Endothelial cell of umbilical vein (primary cell): ENCODE results near the gene NUP153. TPM values are rescaled to one million over a fixed set of nuclear protein-coding genes. Genes with fewer than 3 reads are reported as not detected.

Experiments used
- BruUV-seq: library from RNA; stranded (reverse); fragments of 400-500 nt; replicated peaks from 2 replicates; lab custom pipeline; 2021; lab: Mats Ljungman, UMichigan
- CTCF ChIA-PET: fragments of 300-600, 350-600 bp; sonication (Branson Sonifier 250); formaldehyde crosslinking; loops from one replicate; lab custom pipeline; 2021; ENCODE audit warnings: antibody characterized with exemption, inconsistent platforms; lab: Charles Lee
- POLR2A ChIA-PET: fragments of 300-600, 350-600 bp; sonication (Branson Sonifier 250); formaldehyde crosslinking; loops from one replicate; lab custom pipeline; 2021; ENCODE audit warnings: antibody characterized with exemption, inconsistent platforms; lab: Charles Lee
- DNase-seq: peaks from one replicate; pipeline ENCODE4 v3.0.0-alpha.2; 2011; ENCODE audit warnings: low read depth, low spot score
- FAIRE-seq: peaks from 2 replicates; lab custom pipeline; 2011; peaks lifted over from hg19 to GRCh38; lab: Jason Lieb, UNC
- H2AFZ ChIP-seq: 2 replicates; pipeline ENCODE4 v1.6.0; 2012; ENCODE audit warnings: low read depth, low read length, control low read depth, inconsistent platforms
- H3K27ac ChIP-seq: 2 replicates; pipeline ENCODE4 v1.5.1; 2011; ENCODE audit warnings: low read depth, mild to moderate bottlenecking, control low read depth, low read length, moderate library complexity; ENCODE audit not compliant: insufficient read depth
- H3K27me3 ChIP-seq, 2 experiments: 2 replicates each; pipeline versions ENCODE4 v1.6.0 to v1.6.1; 2011; ENCODE audit warnings: low read length in 2 of 2, mixed read lengths in 1 of 2; ENCODE audit not compliant: control insufficient read depth in 2 of 2, insufficient read depth in 2 of 2
- H3K36me3 ChIP-seq, 2 experiments: 2 replicates in 1 of 2; 3 replicates in 1 of 2; pipeline ENCODE4 v1.5.1; 2011; ENCODE audit warnings: low read length in 2 of 2, mild to moderate bottlenecking in 1 of 2, moderate library complexity in 1 of 2; ENCODE audit not compliant: control insufficient read depth in 2 of 2, insufficient read depth in 2 of 2; ENCODE audit errors: extremely low read depth in 1 of 2
- H3K4me1 ChIP-seq: 3 replicates; pipeline ENCODE4 v1.5.1; 2011; ENCODE audit warnings: mild to moderate bottlenecking, low read length; ENCODE audit not compliant: control insufficient read depth, insufficient read depth; ENCODE audit errors: extremely low read depth
- H3K4me2 ChIP-seq: 2 replicates; pipeline ENCODE4 v1.6.1; 2011; ENCODE audit warnings: low read length, control low read depth, mixed read lengths; ENCODE audit not compliant: insufficient read depth
- H3K4me3 ChIP-seq, 3 experiments: fragments of 200-600 bp in 1 of 3; sonication (generic), shearing (Covaris generic) in 1 of 3; replicated peaks in 1 of 3; 2 replicates each; pipeline ENCODE4 v1.5.1; 2011 to 2016; ENCODE audit warnings: control low read depth in 3 of 3, low read length in 3 of 3, mild to moderate bottlenecking in 2 of 3, inconsistent platforms in 1 of 3, low read depth in 1 of 3, moderate library complexity in 1 of 3; ENCODE audit not compliant: insufficient read depth in 1 of 3
- H3K79me2 ChIP-seq: 2 replicates; pipeline ENCODE4 v1.6.0; 2012; ENCODE audit warnings: low read length, inconsistent platforms; ENCODE audit not compliant: control insufficient read depth, insufficient read depth
- H3K9ac ChIP-seq: replicated peaks from 2 replicates; pipeline ENCODE3; 2011; ENCODE audit warnings: low read length, control low read depth; ENCODE audit not compliant: insufficient read depth; ENCODE audit errors: extremely low read depth
- H3K9me1 ChIP-seq: replicated peaks from 3 replicates; pipeline ENCODE4 v1.6.0; 2011; ENCODE audit warnings: mild to moderate bottlenecking, low read length; ENCODE audit not compliant: control insufficient read depth, insufficient read depth; ENCODE audit errors: extremely low read depth
- H3K9me3 ChIP-seq: replicated peaks from 2 replicates; pipeline ENCODE4 v1.5.1; 2012; ENCODE audit warnings: low read length, inconsistent platforms; ENCODE audit not compliant: control insufficient read depth, insufficient read depth
- H4K20me1 ChIP-seq: replicated peaks from 2 replicates; pipeline ENCODE3; 2011; ENCODE audit warnings: mild to moderate bottlenecking, low read length; ENCODE audit not compliant: control insufficient read depth, insufficient read depth; ENCODE audit errors: extremely low read depth
- EZH2 ChIP-seq: IDR thresholded peaks from 2 replicates; pipeline ENCODE4 v1.6.1; 2012; ENCODE audit warnings: borderline replicate concordance, low read depth, mild to moderate bottlenecking, moderate library complexity, low read length, inconsistent platforms; ENCODE audit not compliant: severe bottlenecking
- FOS ChIP-seq: IDR thresholded peaks from 2 replicates; pipeline ENCODE4 v1.6.1; 2011; ENCODE audit warnings: mild to moderate bottlenecking, low read length, moderate library complexity, borderline replicate concordance; ENCODE audit not compliant: insufficient read depth
- GATA2 ChIP-seq: IDR thresholded peaks from 2 replicates; pipeline ENCODE4 v1.7.0; 2011; ENCODE audit warnings: low read depth, mild to moderate bottlenecking, moderate library complexity, mixed read lengths, low read length; ENCODE audit not compliant: insufficient read length, insufficient read depth
- MYC ChIP-seq: IDR thresholded peaks from one replicate; pipeline ENCODE4 v1.6.1; 2011; ENCODE audit warnings: mild to moderate bottlenecking, low read depth, low read length
- POLR2A ChIP-seq: IDR thresholded peaks from 2 replicates; pipeline ENCODE4 v1.6.1; 2012; ENCODE audit warnings: low read depth, mild to moderate bottlenecking, control low read depth, low read length
- POLR2AphosphoS5 ChIP-seq: IDR thresholded peaks from 2 replicates; pipeline ENCODE4 v1.6.1; 2012; ENCODE audit warnings: low read depth, mild to moderate bottlenecking, control low read depth, low read length, moderate library complexity; ENCODE audit not compliant: insufficient read depth
- dilution Hi-C: fragments of 300-500 bp; cut with MboI; formaldehyde crosslinking; loops from one replicate; pipeline ENCODE4 v1.15.0; 2019; ENCODE audit warnings: low sequenced_read_pairs; ENCODE audit not compliant: extremely low pct_ligation_motif_present
- intact Hi-C: fragments of 100-400 bp; cut with micrococcal nuclease; formaldehyde crosslinking; loops from one replicate; pipeline ENCODE4 v1.10.0; 2022
- polyA plus RNA-seq, 4 experiments: library from polyadenylated mRNA; depleted of rRNA in 3 of 4; stranded (reverse) in 3 of 4; unstranded in 1 of 4; fragments of >200 nt; gene quantifications; 2 replicates each; pipeline versions ENCODE4 v1.2.1 to v1.2.3, GENCODE V29; 2011 to 2012; ENCODE audit warnings: missing spikeins in 1 of 4
- total RNA-seq: library from RNA; stranded (reverse); gene quantifications from 2 replicates; pipeline ENCODE4 v1.2.3, GENCODE V29; 2021
- TF ChIP-seq, protein P1 (sequence below), 2 donors: IDR thresholded peaks; 1 replicate in 1 of 2; 2 replicates in 1 of 2; pipeline ENCODE4 v1.5.1; 2011; ENCODE audit warnings: low read length in 2 of 2, mild to moderate bottlenecking in 2 of 2, moderate library complexity in 2 of 2, control low read depth in 1 of 2, inconsistent platforms in 1 of 2, low read depth in 1 of 2; ENCODE audit not compliant: insufficient read depth in 1 of 2; ENCODE audit errors: extremely low read depth in 1 of 2
- TF ChIP-seq, protein P2 (sequence below): IDR thresholded peaks from 2 replicates; pipeline ENCODE4 v1.6.1; 2011; ENCODE audit not compliant: insufficient read depth, insufficient read length

The NUP153 gene
- total and polyA plus RNA-seq, 2 donors (not counting 3 experiments of a cell fraction or from before 2014, with no cell fraction given), result 22.0 to 51.0 TPM

DNA sequence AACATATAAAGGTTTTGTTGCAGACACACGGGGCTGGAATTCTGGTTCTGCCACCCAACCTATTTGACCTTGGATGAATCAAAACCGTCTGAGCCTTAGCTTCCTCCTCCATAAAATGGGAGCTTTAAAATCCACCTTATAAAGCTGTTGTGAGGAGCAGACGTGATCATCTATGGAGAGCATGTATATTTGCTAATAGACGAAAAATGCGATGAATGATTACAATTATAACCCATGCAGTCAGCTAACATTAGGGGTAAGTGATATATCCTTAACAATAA lies 586 bp upstream of the NUP153 start:
- ChIA-PET POLR2A (interaction anchor here (1.1 kb wide), 1 partner anchor 107 kb away, joined by 4 read pairs; the partner anchor contains the start of gene FAM8A1), CTCF (interaction anchor here (0.6 to 2.5 kb wide), 5 partner anchors 8 to 456 kb away, joined by 3 to 8 read pairs (median 3); no protein-coding TSS in a partner anchor)
- DNase-seq (no peak), FAIRE-seq (no peak)
- TF ChIP-seq EZH2 (no peak), GATA2 (no peak), POLR2AphosphoS5 (no peak), POLR2A (no peak), MYC (no peak), FOS (no peak)
- TF ChIP-seq, protein P1, sequence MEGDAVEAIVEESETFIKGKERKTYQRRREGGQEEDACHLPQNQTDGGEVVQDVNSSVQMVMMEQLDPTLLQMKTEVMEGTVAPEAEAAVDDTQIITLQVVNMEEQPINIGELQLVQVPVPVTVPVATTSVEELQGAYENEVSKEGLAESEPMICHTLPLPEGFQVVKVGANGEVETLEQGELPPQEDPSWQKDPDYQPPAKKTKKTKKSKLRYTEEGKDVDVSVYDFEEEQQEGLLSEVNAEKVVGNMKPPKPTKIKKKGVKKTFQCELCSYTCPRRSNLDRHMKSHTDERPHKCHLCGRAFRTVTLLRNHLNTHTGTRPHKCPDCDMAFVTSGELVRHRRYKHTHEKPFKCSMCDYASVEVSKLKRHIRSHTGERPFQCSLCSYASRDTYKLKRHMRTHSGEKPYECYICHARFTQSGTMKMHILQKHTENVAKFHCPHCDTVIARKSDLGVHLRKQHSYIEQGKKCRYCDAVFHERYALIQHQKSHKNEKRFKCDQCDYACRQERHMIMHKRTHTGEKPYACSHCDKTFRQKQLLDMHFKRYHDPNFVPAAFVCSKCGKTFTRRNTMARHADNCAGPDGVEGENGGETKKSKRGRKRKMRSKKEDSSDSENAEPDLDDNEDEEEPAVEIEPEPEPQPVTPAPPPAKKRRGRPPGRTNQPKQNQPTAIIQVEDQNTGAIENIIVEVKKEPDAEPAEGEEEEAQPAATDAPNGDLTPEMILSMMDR (IDR thresholded peaks at IDR 0.05; ENCODE audit: extremely low read depth in 1 of 2, insufficient read depth in 1 of 2, low read depth in 1 of 2, low read length in 2 of 2), result no peak
- TF ChIP-seq, protein P2, sequence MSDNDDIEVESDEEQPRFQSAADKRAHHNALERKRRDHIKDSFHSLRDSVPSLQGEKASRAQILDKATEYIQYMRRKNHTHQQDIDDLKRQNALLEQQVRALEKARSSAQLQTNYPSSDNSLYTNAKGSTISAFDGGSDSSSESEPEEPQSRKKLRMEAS, result no peak
- H3K36me3 ChIP-seq, result no peaks in the 10 kb centered on the region
- no peaks in the 10 kb centered on the region for H3K9me3 ChIP-seq
- H3K4me3 ChIP-seq, result peak overlapping the region; percentile 39 to 87 (median 50)
- peak overlapping the region; percentile 77 for H2AFZ ChIP-seq
- H3K4me1 ChIP-seq, result peaks cover 32% of the 10 kb centered on the region
- H3K79me2 ChIP-seq, result peaks cover 43% of the 10 kb centered on the region
- no peaks in the 10 kb centered on the region for H3K9me1 ChIP-seq
- peak overlapping the region; percentile 86 for H3K9ac ChIP-seq
- H4K20me1 ChIP-seq, result no peaks in the 10 kb centered on the region
- peak overlapping the region; percentile 95 for H3K4me2 ChIP-seq
- no TSS peak for BruUV-seq
- intact Hi-C loops, result loop anchor here (2.0 to 5.0 kb wide), 2 partner anchors 60 to 279 kb away; partner anchors contain the start of gene KIF13A
- dilution Hi-C loops, result no loop called here
- no peaks in the 10 kb centered on the region for H3K27me3 ChIP-seq
- H3K27ac ChIP-seq, result peak overlapping the region; percentile 99
